Adrenal gland (tissue), 12 donors: Measurements from ENCODE around the gene MYRFL. TPM values are rescaled to one million over a fixed set of nuclear protein-coding genes. Genes with fewer than 3 reads are reported as not detected.

Experiments
- DNase-seq, 7 donors: peaks; one replicate each; pipeline ENCODE4 v3.0.0-alpha.2; 2019 to 2020
- H3K27ac ChIP-seq, 5 donors: fragments of 200-600 bp; sonication (generic) in 4 of 5; 1 replicate in 3 of 5; 2 replicates in 2 of 5; pipeline versions ENCODE4 v1.5.1 to v1.8.0; 2016 to 2020; ENCODE audit warnings: mild to moderate bottlenecking in 1 of 5
- H3K27me3 ChIP-seq: fragments of 200-600 bp; 2 replicates; pipeline ENCODE4 v1.8.0; 2021
- H3K36me3 ChIP-seq, 2 donors: fragments of 200-600 bp; replicated peaks in 1 of 2; 1 replicate in 1 of 2; 2 replicates in 1 of 2; pipeline versions ENCODE4 v1.5.1 to v1.8.0; 2018 to 2022
- H3K4me1 ChIP-seq, 2 donors: fragments of 200-600 bp; replicated peaks in 1 of 2; 1 replicate in 1 of 2; 2 replicates in 1 of 2; pipeline versions ENCODE4 v1.5.1 to v1.8.0; 2018 to 2021
- H3K4me3 ChIP-seq, 4 donors: fragments of 200-600 bp; sonication (generic) in 3 of 4; one replicate each; pipeline ENCODE4 v1.5.1; 2016 to 2018
- H3K9me3 ChIP-seq, 3 donors: fragments of 200-600 bp; sonication (generic) in 1 of 3; replicated peaks in 1 of 3; 1 replicate in 2 of 3; 2 replicates in 1 of 3; pipeline versions ENCODE4 v1.5.1 to v1.8.0; 2016 to 2021
- POLR2A ChIP-seq, 2 donors: fragments of 450-650 bp; IDR thresholded peaks; one replicate each; pipeline ENCODE4 v1.6.1; 2017; ENCODE audit warnings: antibody characterized with exemption in 2 of 2, mild to moderate bottlenecking in 2 of 2, moderate library complexity in 1 of 2
- WGBS, 4 donors: extraction: QIAGEN DNeasy Blood & Tissue Kit in 2 of 4; methylation state at CpG; one replicate each; pipeline versions ENCODE4 v1.1.5 to v1.1.7; 2013 to 2017; 5-methylcytosine and 5-hydroxymethylcytosine counted together
- intact Hi-C, 2 donors: fragments of 100-400 bp; cut with DNase I; formaldehyde crosslinking; loops; one replicate each; pipeline versions ENCODE4 v1.14.1 to v1.15.0; 2022 to 2023
- polyA plus RNA-seq, 3 donors: library from polyadenylated mRNA; stranded (reverse); fragments of 200-250 nt in 2 of 3; fragments of 350-450 nt in 1 of 3; fragmentation: Illumina TruSeq in 1 of 3; extraction: RNeasy Lipid Tissue Mini Kit (QIAGEN cat#74804) in 1 of 3; gene quantifications; one replicate each; pipeline ENCODE4 v1.2.3, GENCODE V29; 2013 to 2014
- total RNA-seq, 9 donors: library from RNA; depleted of rRNA in 4 of 9; stranded (reverse); fragments of >200 nt in 4 of 9; fragments of 120-200 nt in 1 of 9; fragmentation: NEBNext Ultra II Directional in 1 of 9; extraction: Animal tissue kit (Norgen Biotek cat#: 25700) in 1 of 9; gene quantifications; one replicate each; pipeline versions ENCODE4 v1.1.0 to v1.2.4, GENCODE V29; 2013 to 2023
- TF ChIP-seq, protein P1 (sequence below), 6 experiments: fragments of 450-650 bp in 4 of 6; fragments of 200-600 bp in 2 of 6; sonication (generic) in 1 of 6; IDR thresholded peaks; 1 replicate in 5 of 6; 2 replicates in 1 of 6; pipeline versions ENCODE4 v1.5.1 to v1.8.0; 2016 to 2021; ENCODE audit warnings: antibody characterized with exemption in 6 of 6, mild to moderate bottlenecking in 2 of 6, moderate library complexity in 1 of 6
- donor health status: healthy with polysubstance abuse.
- donor health status: Bipolar disorder and iron deficiency.
- donor health status: DM: yes; HTN: yes; CAD: no.
- donor health status: DM: no; HTN: no; CAD: no.
- donor health status: DM: no; HTN: no; CAD: no.
- donor health status: DM: yes; HTN: yes; CAD: no.

Gene MYRFL
- total and polyA plus RNA-seq, 12 donors, result 0.07 to 1.00 (median 0.30) TPM

DNA sequence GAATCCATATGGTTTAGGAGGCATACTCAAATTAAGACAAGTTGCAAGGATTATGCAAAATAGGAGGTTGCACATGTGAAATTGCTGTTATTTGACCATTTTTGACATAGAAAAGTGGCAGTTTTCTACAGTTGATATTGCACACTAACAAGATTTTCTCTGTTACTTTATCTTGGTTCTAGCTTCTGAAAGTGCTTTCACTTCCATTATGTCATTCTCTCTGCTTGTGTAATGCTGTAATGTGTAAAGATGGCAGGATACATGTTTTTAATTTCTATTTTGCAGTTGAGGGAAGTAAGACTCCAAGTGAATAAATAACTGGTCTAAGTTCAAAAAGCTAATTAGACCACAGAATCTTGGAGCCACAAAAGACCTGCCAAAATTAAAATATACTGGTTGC lies 60.6 kb downstream of the MYRFL start:
- H3K9me3 ChIP-seq, result no peaks in the 10 kb centered on the region
- DNase-seq, result no peak
- H3K4me1 ChIP-seq, result peaks cover 5 to 8% of the 10 kb centered on the region in 2 donors
- H3K27ac ChIP-seq, result peak overlapping the region in 1 of 5 donors; percentile 7
- intact Hi-C loops, result loop anchor here in 1 of 2 donors (10.0 kb wide), 1 partner anchor 849 kb away; no protein-coding TSS in a partner anchor
- no peak for TF ChIP-seq POLR2A (IDR thresholded peaks at IDR 0.05)
- TF ChIP-seq, protein P1, sequence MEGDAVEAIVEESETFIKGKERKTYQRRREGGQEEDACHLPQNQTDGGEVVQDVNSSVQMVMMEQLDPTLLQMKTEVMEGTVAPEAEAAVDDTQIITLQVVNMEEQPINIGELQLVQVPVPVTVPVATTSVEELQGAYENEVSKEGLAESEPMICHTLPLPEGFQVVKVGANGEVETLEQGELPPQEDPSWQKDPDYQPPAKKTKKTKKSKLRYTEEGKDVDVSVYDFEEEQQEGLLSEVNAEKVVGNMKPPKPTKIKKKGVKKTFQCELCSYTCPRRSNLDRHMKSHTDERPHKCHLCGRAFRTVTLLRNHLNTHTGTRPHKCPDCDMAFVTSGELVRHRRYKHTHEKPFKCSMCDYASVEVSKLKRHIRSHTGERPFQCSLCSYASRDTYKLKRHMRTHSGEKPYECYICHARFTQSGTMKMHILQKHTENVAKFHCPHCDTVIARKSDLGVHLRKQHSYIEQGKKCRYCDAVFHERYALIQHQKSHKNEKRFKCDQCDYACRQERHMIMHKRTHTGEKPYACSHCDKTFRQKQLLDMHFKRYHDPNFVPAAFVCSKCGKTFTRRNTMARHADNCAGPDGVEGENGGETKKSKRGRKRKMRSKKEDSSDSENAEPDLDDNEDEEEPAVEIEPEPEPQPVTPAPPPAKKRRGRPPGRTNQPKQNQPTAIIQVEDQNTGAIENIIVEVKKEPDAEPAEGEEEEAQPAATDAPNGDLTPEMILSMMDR (IDR thresholded peaks at IDR 0.05), result no peak
- no peaks in the 10 kb centered on the region for H3K27me3 ChIP-seq
- H3K4me3 ChIP-seq, result no peak overlapping the region
- no peaks in the 10 kb centered on the region for H3K36me3 ChIP-seq

DNA sequence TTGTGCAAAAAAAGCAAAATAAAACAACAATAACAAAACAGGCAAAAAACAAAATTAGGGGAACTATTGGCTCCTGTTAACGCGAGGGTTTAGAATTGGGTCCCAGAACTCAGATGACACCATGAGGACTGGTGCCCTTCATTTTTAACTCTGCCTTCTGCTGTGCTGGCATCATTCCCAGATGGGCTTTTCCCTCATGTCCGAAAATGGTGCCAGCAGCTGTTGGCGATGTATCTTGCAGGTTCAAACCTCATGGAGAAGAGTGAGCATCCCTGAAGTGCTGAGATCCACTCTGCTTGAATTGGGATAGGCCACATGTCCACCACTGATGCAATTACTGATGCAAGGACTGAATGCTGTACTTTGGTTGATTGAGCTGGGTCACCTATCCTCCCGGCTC lies 61.1 kb downstream of the MYRFL start:
- no peak for TF ChIP-seq POLR2A (IDR thresholded peaks at IDR 0.05)
- TF ChIP-seq, protein P1 (IDR thresholded peaks at IDR 0.05), result no peak
- Histone ChIP-seq H3K27ac (no peak overlapping the region), H3K4me1 (peaks cover 5 to 8% of the 10 kb centered on the region in 2 donors), H3K36me3 (no peaks in the 10 kb centered on the region), H3K4me3 (no peak overlapping the region), H3K27me3 (no peaks in the 10 kb centered on the region), H3K9me3 (no peaks in the 10 kb centered on the region)
- WGBS, 4 donors, result 78 to 79% (median 79%) methylated on average over 5 of the region's 5 CpGs
- no peak for DNase-seq
- intact Hi-C loops, result loop anchor here in 1 of 2 donors (10.0 kb wide), 1 partner anchor 849 kb away; no protein-coding TSS in a partner anchor

DNA sequence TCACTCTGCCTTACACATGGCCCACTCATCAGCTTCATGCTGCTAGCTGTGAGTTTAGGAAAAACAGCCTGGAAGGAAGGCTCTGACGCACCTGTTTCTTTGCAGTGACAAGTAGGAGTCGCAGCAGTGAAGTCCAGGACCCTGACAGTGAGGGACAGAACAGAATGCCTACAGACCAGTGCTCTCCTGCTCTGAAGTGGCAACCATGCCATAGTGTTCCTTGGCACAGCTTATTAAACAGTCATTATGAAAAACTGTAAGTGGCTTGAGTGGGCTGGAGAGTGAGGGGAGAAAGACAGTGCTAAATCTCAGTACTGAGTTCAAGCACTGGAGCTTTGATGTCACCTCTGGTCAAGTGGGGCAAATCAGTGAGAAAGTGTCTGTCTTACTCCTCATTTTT lies 61.7 kb downstream of the MYRFL start:
- Histone ChIP-seq H3K4me3 (no peak overlapping the region), H3K36me3 (no peaks in the 10 kb centered on the region), H3K4me1 (peaks cover 5 to 8% of the 10 kb centered on the region in 2 donors), H3K27ac (no peak overlapping the region), H3K27me3 (no peaks in the 10 kb centered on the region), H3K9me3 (no peaks in the 10 kb centered on the region)
- intact Hi-C loops, result loop anchor here in 1 of 2 donors (10.0 kb wide), 1 partner anchor 848 kb away; no protein-coding TSS in a partner anchor
- no peak for DNase-seq
- TF ChIP-seq, protein P1 (IDR thresholded peaks at IDR 0.05), result no peak
- no peak for TF ChIP-seq POLR2A (IDR thresholded peaks at IDR 0.05)
- WGBS, 4 donors, result 97 to 100% (median 100%) methylated on average over 1 to 2 of the region's 2 CpGs

DNA sequence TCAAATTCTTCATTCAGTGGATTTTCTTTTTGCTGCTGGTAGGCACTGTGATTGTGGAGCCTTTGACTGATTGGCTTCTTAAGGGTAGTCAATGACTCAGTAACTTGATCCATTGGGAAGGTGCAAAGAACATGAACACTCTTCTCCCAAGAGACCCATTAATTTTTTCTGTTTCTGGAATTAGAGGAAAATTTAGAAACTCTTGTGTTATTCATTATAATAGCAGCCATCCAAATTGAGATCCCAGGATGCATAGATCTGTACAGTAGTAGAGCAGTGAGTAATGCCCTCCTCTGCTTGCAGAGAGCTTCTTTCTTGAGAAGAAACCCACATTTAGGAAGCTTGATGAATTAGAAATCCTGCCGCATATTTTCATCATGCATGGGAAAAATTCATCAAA lies 63.9 kb downstream of the MYRFL start:
- WGBS, 4 donors, result 87 to 98% (median 96%) methylated on average over 1 of the region's 1 CpG
- Histone ChIP-seq H3K36me3 (no peaks in the 10 kb centered on the region), H3K4me3 (no peak overlapping the region), H3K9me3 (no peaks in the 10 kb centered on the region), H3K27ac (no peak overlapping the region), H3K27me3 (no peaks in the 10 kb centered on the region), H3K4me1 (peaks cover 5 to 8% of the 10 kb centered on the region in 2 donors)
- TF ChIP-seq POLR2A (IDR thresholded peaks at IDR 0.05), result no peak
- TF ChIP-seq, protein P1 (IDR thresholded peaks at IDR 0.05), result no peak
- no peak for DNase-seq
- intact Hi-C loops, result loop anchor here in 1 of 2 donors (10.0 kb wide), 1 partner anchor 846 kb away; no protein-coding TSS in a partner anchor
